GM21528 (cell line): ENCODE data around the gene TMEM150A.
A peak's percentile ranks its signal among the peaks of the same experiment; 100 is the strongest.
"Not testable (repeated sequence)": the region's sequence is repeated elsewhere in the genome, so short reads cannot be mapped to it uniquely, and the experiment has no call there.

Experiments used
- ATAC-seq: cut with Tn5 transposase; IDR thresholded peaks from one replicate; pipeline ENCODE4 v1.9.1; 2021; ENCODE audit warnings: mild to moderate bottlenecking, moderate library complexity; ENCODE audit not compliant: unreplicated experiment, low FRiP score

Gene TMEM150A

DNA sequence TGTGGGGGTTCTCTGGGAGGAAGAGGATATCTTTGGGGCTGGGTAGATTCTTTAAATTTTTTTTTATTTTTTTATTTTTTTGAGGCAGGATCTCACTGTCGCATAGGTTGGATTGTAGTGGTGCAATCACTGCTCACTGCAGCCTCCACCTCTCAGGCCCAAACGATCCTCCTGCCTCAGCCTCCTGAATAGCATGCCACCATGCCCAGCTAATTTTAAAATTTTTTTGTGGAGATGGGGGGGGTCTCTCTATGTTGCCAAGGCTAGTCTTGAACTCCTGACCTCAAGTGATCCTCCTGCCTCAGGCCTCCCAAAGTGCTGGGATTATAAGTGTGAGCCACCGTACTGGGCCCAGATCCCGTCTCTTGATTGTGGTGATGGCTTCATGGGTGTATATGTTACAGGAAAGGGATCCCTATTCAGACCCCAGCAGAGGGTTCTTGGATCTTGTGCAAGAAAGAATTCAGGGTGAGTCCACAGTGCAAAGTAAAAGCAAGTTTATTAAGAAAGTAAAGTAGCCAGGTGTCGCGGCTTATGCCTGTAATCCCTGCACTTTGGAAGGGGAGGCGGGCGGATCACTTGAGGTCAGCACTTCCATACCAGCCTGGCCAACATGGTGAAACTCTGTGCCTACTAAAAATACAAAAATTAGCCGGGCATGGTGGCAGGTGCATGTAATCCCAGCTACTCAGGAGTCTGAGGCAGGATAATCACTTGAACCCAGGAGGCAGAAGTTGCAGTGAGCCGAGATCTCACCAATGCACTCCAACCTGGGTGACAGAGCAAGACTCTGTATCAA is 11.4 kb upstream of the TMEM150A start:
- no peak for ATAC-seq

DNA sequence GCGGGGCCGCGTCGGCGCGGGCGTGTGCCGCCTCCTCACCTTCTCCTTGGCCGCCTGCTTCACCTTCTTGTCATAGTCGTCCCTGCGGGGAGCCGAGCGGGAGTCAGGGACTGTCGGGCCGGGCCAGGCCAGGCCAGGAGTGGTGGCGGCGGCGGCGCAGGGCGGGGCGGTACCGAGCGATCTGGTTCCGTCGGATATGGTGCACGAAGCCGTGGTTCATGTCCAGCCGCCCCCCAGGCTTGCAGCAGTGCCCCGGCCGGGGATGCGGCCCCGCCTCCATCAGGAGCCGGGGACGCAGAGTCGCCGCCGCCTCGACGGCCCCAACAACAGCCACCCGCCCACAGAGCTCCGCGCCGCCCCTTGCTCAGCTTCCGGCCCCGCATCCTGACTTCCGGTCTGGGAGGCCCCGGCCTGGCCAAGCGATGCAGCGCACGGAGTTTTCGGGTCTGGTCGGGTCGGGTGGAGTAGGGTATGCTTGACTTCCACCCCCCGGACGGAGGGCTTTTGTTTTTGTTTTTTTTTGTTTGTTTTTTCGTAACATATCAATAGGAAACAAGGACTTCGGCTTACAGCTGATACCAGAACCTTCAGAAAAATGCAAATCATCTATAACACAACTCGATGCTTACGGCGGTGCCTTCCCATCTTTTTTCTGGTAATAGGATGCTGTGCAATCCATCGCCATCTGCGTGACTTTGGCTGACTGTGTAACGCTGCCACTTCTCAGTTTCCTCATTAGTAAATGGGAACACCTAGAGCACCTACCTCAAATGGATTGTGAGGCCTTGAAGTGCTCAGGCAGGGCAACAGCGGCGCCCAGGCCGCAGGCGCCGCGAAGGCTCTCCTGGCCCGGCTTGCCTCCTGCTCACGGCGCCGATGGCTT is 9.4 kb upstream of the TMEM150A start, which contains the start of gene C2orf68:
Gene C2orf68, minus strand, starts transcription at position 362 of the 883 bp plus-strand sequence. Its CDS starts 82 bp downstream, at position 280.
- peak; percentile 67 for ATAC-seq

DNA sequence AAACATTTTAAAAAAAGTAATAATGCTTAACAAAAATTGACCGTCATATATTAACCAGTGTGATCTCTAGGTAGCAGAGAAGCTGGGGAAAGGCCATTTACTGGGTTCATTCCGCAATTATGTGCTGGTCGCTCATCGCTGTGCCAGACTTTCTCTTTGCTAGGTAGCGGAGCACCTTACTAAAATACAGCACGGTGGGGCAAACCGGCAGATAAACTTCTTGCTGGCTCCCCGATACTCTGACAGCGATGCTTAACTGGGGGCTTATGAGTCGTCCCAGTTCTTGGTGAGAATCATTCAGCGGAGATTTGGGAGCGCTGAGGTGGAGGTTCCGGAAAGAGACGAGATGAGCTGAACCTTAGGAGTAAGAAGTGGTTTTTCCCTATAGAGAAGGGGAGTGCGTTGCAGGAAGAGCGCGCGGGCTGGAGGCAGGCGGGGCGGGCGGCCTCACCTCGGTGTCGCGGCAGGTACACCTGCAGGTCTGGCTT is 8.8 kb upstream of the TMEM150A start:
- no peak for ATAC-seq

DNA sequence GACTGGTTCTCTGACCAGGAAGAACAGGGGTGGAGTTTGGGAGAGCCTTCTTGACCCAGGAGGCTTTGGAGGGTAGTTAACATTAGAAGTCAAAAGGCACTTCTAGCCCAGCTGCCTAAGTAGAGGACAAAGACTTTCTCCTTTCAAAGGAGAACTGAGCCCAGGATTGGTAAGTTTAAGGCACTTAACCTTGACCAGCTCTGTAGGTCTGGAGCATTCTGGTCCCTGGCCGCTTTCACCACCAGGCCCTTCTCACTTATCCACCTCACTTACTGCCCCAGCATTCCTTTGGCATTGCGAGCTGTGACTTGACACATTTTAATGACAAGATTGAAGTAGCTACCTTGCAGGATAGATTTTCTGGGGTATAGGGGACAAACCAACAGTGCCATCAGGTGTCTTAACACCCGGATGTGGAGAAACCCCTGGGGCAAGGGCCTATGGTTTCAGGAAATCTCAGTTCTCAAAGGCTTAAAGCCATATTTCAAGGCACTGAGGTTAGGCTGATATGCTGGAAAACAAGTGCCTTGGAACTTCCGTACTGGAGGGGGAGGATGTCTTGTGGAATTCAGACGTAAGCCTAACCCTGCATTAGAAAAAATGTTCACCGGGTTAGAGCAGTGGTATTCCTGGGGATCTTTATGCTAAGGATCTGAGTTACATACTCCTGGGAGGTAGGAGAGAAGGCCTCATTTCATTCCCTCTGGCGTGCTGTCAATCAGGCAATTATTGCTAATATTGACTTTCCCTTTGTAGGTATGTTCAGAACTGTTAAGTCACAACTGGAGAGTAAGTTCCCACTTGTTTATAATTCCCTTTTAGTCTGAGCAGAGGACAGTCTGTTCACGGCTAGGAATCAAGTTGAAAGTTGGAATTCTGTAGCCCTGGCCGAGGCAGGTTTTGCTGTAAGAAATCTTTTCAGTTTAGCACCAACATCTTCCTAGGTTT is 5.0 kb upstream of the TMEM150A start:
- ATAC-seq: no peak

DNA sequence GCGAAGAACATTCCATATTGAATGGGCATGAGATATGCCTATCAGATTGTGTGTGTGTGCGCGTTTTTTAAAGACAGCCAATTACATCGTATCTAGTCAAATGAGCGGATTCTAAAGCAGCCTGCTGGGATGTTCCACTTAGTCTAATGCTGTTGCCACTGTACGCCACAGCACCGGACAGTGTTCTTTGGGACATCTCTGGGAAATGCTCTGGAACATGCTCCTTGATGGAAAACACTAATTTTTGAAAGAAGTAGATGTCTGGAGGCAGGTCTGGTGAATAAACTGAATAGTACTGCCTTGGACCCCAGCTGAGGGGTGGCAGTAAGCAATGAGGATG is 3.6 kb upstream of the TMEM150A start:
- ATAC-seq: no peak

DNA sequence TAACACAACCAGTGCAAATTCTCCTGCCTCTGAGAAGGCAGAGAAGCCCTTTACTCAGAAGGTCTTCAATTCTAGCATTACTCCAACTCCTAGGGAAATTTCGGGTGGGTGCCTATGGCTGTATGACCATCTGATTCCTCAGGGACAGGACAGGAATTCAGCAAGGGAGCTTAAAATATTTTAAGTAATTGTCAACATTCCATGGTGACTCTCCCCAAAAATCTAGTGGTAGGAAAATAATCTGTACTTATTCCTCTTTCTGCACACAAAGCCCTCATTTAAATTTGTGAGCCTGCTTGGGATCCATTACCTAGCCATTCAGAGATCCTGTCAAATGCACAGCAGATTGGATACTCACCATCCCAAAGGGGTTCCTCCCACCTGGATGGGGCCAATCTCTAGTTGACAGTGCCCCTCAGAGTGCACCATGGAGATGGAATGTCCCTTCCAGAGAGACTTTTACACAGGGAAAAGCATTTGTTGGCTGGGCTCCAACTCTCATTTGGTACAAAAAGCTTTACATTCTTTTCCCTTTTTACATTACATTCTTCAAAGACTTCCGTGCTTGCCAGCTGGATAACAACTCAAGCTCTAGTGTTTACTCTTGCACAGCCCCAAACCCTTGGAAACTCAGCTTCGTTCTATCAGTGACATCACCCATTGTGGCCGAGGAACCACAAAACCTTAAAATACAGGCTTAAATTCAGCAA is 3.1 kb upstream of the TMEM150A start:
- ATAC-seq: no peak

DNA sequence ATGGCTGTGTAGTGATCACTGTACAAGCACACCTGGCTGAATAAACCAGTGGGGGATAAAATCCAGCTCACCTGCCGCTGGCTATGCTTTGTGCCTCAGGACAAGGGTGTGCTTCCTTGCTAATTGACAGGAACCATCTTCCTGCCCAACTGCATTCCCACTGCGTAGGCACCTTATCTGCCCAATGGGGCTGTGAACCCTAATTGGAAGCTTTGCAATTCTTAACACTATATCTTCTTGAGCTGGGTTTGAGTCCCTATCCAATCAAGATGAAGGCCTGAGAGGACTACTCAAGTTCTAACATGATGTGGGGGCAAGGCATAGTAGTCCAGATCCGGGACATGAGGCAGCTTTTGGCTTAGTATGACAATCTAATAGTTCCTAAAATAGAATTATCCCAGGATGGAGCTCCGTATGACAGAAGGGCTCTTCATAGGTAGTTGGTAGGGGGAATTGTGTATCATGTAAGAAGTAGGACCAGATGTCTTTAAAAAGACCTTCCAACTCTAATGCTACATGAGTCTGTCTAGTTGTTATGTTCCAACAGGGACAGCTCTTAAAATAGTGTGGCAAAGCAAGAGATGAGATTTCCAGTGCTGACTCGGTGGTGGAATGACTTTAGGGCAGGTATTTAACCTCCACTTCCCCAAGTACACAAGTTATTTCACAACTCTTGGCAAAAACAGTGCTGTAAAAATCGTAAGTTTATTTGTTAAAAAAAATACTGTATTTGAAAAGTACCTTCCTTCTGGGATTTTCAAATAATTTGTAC is 2.3 kb upstream of the TMEM150A start:
- ATAC-seq: no peak

DNA sequence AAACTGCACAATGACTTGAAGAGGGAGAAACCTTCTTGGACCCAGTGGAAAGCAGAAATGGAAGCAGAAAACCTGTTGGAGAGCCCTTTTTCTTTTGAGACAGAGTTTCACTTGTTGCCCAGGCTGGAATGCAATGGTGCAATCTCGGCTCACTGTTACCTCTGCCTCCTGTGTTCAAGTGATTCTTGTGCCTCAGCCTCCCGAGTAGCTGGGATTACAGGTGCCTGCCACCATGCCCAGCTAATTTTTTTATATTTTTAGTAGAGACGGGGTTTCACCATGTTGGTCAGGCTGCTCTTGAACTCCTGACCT is 1.6 kb upstream of the TMEM150A start:
- not testable (repeated sequence) for ATAC-seq

DNA sequence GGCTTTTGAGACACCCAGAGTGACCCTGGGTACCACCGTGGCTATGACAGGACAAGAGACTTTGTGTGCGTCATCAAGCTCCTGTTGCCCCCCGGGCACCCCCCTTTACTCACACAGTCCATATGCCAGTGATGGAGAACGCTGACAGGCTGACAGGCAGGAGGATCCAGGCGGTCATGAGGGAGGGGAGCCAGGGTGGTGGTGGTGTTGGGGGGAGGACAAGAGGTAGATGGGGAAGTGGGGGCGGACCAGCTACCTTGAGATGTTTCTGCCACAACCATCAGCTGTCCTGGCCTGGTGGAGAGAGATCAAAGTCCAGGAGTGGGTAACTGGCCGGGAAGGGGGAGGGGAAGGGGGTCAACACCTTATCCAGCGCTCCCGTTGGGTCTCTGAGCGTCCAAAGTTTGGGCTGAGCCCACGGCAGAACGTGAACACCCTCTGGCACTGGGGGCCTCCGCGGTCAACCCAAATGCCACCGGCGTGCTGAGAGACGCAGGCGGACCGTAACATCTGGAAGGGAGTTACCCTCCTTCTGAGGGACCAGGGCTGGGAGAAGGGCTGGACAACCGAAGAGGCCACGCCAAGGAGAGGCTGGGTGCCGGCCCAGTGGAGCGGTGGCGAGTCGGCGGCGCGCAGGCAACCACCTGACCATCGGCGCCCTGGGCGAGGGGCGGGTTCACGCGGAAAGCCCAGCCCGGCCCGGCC is 575 bp downstream of the TMEM150A start:
- ATAC-seq: peak; percentile 48

DNA sequence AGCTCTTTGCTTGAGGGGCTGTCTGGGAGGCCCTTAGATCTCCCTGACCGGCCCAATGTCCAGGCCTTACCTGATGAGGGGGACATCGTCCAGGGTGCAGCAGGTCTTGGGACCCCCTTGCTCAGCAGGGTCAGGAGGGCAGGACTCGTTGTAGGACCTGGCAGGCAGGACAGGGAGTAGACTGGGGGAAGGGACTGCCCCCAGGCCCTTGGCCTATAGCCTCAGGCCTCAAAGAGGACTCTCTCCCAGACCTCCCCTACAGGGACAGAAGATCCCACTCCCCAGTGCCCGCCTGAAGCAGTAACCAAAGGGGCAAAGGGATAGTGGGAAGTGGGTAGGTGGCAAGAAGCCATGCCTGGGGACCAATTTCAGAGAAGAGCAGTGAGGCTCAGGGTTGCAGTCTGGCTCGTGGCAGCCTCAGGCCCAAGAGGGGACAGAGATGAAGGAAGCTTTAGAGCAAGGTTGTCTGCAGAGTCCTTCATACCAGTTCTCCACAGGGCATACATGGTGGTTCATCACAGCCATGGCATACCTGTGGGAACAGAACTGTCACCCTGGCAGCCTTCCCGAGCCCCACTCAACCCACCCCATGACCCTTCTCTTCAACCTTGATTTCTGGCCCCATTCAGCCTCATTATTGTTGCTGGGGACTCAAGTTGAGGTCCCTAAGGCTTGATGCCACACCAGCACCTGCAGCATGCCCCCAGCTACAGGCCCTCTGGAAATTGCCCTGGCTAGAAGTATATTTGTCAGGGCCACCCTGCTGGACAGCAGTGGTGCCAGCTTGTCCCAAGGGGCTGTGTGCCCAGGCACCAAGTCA is 1.3 kb downstream of the TMEM150A start:
- ATAC-seq: no peak

DNA sequence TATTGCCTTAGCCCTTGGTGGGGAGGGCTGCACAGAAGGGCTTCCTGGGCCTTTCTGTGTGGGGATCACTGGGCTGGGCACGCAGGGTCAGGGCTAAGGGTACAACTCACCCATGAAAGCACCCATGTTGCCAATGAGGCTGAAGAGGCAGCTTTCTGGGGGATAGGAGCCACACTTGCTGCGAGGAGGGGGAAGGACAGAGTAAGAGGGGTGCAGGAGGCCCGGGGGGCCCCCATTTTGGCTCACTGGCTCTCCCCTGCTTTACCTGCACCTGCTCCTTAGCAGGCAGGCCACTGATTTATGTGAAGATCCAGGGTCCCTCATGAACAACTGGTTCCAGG is 2.3 kb downstream of the TMEM150A start:
- no peak for ATAC-seq

DNA sequence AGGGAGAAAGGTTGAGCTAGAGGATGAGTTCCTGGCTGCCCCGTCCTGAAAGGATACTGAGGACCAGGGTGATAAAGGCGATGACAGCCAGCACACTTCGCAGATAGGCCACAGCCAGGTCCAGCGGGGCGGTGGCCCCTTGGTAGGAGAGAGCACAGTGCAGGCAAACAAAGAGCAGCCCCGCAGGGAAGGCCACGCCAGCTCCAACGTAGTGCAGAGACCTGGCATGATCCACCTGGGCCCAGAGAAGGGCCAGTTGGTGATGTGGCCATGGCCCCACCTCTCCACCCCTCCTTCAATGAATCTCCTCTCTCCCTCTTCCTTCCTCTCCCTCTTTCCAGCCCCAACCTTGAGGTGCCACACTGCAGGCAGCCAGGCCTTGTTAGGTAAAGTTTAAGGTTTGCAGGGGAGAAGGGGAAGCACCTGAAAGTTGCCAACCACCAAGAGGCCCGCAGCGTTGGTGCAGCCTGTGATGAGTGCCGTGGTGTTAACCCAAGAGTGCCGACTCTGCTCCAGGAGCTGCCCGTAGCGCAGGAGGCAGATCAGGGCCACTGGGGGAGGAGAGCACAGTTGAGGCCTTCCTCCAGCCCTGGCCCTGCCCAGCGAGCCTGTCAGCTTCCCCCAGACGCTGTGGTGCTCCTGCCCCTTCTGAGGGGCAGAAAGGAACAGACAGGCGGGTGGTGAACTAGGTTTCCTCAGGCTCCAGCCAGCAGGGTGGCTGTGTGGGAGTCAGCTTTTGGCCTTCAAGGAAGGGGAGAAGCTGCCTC is 2.8 kb downstream of the TMEM150A start:
- ATAC-seq: no peak

DNA sequence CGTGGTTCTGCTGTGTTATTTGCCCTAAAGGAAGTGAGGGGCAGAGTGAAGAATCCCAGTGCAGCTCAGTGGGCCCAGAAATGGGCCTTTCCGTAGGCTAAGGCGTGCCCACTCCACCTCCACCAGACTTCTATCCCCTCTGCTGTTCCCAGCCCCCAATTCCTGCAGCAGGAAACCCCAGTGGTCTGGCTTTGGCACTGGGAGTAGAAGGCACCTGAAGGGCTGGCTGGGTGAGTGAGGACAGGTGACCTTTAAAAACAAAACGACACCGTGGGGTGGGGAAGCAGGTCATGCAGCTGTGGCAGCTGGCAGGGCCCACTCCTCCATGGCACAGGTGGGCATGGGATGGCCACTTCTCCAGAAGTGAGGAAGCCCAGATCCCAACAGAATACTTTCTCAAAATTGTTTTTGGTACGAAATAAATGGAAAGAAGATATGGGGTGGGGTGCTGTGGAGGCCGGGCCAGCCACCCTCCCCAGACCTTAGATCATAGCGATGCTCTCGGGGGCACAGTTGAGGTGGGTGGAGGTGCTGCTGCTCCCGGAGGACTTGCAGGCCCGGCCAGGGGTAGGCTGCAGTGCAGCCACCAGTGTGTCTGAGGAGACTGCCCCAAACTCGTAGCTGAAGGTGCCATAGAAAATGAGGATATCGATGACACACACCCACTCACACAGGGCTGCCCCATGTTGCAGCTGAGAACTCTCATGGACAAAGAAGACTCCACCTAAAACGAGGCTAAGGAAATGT is 3.7 kb downstream of the TMEM150A start:
- ATAC-seq: no peak

DNA sequence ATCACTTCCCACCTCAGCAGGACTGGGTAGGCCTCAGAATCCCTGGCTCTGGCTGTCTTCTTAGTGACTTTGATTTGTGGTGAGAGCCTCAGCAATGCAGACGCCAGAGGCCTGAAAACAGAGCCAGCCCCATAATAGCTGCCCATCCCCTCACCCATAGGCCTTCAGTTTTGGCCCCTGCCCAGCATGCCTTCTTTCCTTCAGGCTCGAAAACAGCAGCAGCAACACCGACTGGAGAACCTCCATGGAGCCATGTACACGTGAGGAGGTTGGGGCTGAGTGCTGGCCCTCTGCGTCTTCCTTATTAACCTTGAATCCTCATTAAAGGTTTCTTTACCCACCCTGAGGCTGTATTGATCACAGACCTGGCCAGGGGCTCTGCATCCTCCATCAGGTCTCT is 5.3 kb downstream of the TMEM150A start:
- ATAC-seq: no peak

DNA sequence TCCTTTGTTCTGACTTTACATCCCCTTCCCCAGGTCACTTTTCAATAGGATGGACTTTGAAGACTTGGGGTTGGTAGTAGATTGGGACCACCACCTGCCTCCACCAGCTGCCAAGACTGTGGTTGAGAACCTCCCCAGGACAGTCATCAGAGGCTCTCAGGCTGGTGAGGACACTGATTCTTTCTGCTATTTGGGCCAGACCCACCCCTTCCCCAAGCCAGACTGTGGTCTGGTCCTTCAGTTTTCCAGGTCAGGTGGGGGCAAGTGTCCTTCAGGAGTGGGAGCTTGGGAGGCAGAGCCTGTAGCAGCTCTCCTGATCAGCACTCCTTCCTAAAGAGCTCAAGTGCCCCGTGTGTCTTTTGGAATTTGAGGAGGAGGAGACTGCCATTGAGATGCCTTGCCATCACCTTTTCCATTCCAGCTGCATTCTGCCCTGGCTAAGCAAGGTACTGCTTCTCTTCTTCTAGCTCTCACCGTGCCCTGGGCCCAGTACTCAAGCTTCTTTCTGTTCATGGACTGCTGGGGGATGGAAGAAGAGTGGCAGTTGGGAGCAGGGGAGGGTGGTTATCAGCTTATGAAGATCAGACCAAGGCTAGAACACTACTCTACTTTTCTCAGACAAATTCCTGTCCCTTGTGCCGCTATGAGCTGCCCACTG is 5.9 kb downstream of the TMEM150A start:
- ATAC-seq: no peak

DNA sequence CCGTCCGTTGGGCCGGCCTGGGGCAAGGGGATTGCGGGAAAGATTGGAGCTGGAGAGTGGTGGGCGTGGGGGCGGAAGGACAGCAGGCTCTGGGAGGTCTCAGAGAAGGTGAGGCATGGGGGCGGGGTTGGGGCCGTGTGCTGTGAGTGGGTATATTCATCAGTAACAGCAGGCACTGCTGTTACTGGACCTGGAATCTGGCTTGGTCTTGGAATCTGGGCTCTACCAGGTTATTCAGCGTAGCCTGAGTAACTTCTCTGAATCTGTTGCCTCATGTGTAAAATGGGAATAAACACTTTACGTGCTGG is 6.5 kb downstream of the TMEM150A start:
- peak; percentile 20 for ATAC-seq
